Stromal cell of bone marrow (primary cell): ENCODE data around the gene ARRB1.
A peak's percentile ranks its signal among the peaks of the same experiment; 100 is the strongest.

Experiments
- DNase-seq: peaks from one replicate; pipeline ENCODE4 v3.0.0-alpha.2; 2012; ENCODE audit warnings: low read depth

Gene ARRB1

DNA sequence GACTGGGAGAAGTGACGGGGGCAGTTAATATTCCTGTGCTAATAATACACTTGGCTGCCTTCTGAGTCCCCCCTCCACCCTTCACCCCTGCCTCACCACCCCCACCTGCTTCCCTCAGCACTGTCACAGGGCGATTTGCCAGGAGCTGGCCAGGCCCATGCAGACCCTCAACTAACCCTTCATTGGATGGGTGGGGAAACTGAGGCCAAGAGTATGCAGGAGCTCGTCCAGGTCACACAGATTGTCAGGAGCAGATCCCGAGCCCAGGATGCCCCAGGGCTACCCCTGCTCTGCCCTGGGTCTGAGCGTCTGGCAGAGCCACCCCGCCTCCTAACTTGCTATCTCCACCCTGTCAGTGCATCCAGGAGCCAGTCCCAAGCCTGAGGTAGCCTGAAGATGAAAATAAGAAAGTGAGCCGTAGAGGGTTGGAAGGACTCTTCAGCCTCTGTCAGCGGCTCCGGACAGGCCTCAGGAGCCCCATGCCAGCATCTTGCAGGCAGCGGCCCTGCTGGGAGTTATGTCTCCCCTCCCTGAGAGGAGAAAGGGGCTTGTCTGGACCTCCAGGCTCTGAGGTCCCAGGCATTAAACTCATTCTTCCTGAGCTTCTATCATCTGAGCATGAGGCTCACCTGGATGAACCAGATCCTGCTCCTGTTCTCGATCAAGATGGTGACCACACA is 104.7 kb downstream of the ARRB1 start:
- no peak for DNase-seq

DNA sequence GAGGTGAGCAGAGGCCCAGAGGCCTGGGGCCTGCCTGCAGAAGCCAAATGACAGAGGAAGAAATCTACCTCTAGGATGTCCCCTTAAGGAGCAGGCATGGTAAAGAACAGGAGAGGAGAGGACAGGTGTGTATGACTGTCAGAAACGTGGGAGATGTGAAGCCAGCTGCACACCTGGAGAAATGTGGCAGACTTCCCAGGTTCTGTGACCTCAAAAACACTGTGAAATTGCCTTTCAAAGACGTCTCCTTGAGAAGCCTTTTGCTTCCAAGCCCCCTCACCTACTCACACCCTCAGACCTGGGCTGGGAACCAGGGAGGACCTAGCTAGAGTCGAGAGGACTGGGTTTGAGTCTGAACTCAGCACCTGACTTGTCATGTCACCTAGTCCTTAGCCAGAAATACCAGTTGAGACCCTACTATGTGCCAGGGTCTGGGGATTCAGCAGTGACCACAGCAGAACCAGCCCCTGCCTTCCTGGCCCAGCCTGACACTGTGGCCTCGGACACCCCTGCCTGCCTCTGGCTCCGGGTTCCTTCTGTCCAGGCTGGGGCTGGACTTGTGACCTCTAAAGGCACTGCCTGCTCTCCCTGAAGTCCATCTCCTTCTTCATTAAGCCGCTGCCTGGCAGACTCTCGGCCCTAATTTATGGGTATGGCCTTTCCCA is 105.3 kb downstream of the ARRB1 start:
- no peak for DNase-seq

DNA sequence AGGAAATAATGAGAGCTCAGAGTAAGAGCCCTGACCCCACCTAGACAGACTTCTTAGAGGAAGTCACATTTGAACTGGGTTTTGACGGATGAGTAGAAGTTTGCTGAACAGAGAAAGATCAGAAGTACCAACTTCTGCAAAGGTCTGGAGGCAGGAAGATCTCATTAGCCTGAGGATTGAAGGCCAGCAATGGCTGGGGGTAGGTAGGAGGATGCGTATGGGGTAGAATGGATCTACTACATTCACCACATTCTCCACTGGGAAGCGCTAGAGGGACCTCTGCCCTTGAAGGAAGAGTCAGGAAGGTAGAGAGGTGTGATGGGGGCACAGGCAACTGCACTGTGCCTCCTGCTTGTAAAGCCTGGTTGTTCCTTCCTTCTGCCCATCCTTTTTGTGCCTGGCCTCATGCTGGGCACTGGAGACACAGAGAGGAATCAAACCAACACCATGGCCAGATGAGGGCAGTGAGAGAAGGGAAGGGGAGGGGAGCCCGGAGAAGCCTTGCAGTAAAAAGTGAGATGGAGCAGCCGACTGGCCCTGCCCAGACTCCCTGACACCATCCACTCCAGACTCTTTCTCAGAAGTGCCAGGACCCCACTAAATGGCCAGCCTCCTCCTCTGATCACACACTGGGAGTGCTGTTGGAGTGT is 106.0 kb downstream of the ARRB1 start:
- DNase-seq = no peak

DNA sequence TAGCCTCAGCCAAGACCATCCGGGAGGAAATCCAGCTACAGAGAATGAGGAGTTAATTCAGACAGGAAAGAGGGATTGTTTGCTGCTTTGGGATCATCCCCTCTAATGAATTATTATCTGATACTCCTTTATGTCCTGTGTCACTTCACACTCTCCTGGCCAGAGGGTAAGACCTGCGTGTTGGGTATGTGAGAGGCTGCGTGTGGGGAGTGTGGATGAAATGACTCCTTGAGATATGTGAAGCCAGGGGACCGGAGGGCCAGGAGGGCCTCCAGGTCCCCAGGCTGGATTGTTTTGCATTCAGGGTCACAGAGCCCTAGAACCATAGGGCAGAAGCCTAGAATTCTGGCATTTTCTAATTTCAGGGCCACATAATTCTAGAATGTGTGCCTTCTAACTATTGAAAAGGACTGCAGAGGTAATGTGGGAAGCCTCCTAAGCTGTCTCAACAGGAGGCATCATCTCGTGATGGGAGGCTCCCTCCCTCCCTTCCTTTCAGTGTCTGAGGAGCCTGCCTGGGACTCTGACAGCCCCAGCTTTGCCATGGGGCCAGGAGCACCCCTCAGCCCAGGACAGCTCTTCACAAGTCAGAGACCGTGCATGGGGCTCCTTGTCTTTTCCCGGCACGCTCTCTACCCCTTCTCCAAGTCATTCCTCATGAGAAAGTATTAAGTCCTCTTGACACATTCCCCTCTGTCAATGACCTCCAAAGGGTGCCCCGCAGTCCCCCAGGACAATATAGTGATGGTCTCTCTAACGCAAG is 107.2 kb downstream of the ARRB1 start:
- no peak for DNase-seq

DNA sequence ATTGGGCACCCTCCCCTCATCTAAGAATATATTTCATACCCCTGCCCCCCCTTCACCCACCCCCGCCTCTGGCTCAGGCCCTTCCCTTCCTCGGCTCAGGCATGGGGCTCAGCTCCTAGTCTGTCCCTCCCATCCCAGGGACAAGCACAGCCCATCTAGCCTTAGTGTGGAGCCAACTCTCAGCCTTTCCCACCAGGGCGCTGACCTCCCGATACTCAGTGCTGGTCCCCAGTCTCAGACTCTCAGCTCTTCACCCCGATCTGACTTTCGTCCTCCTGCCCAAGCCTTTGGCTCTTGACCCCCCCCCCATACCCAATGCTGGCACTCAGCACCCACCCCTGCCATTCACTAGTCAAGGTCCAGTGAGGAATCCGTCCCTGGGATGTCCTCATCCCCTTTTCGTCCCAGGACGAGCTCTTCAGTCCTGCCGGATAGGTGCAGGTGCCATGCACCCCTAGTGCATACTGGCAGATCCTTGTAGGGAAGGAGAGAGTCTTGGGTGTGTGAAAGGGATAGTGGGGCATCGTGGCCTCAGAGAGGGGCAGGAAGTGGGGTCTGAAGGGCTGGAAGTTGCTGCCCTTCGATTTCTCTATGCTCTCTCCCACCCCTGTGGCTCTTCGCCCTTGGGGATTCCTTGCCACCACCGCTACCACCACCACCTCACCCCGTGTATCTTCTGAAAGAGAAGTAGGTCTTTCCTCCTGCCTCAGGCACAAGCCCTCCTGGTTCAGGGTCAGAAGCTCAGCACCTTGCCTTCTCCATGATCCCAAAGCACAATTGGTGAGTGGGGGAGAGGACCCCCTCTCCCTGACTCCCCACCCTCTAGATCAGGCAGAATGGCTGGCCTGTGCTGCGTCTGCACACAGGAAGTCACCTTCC is 108.5 kb downstream of the ARRB1 start:
- DNase-seq = no peak

DNA sequence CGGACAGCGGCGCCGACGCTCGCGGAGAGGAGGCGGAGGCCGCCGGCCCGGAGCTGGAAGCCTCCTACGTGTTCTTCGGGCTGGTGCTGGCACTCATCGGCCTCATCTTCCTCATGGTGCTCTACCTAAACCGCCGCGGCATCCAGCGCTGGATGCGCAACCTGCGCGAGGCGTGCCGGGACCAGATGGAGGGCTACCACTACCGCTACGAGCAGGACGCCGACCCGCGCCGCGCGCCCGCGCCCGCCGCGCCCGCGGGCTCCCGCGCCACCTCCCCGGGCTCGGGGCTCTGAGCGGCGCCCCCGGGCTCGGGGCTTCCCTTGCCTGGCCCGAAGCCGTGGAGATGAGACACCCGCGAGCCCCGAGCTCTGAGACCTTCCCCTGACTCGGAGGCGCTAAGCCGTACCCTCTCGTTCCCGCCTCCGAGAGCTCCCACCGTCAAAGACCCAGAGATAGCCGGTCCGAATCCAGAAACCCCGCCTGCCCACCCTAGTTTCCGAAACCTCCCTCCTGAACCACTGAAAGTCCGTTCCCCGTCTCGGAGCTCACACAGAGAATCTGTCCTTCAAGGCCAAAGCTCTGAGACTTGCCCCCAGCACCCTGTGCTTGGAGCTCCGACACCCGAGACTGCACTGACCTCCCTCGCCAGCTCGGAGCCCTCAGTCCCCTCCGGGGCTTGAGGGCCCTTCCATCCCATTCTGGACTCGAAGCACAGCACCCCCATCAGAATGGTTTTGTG is 109.4 kb downstream of the ARRB1 start:
- DNase-seq = no peak

DNA sequence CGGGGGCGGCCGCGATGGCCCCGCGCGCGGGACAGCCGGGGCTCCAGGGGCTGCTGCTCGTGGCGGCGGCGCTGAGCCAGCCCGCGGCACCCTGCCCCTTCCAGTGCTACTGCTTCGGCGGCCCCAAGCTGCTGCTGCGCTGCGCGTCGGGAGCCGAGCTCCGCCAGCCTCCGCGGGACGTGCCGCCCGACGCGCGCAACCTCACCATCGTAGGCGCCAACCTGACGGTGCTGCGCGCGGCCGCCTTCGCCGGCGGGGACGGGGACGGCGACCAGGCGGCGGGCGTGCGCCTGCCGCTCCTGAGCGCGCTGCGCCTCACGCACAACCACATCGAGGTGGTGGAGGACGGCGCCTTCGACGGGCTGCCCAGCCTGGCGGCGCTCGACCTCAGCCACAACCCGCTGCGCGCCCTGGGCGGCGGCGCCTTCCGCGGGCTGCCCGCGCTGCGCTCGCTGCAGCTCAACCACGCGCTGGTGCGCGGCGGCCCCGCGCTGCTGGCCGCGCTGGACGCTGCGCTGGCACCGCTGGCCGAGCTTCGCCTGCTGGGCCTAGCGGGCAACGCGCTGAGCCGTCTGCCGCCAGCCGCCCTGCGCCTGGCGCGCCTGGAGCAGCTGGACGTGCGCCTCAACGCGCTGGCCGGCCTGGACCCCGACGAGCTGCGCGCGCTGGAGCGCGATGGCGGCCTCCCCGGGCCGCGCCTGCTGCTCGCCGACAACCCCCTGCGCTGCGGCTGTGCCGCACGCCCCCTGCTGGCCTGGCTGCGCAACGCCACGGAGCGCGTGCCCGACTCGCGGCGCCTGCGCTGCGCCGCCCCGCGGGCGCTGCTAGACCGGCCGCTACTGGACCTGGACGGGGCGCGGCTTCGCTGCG is 110.2 kb downstream of the ARRB1 start:
- DNase-seq = peak; percentile 64

DNA sequence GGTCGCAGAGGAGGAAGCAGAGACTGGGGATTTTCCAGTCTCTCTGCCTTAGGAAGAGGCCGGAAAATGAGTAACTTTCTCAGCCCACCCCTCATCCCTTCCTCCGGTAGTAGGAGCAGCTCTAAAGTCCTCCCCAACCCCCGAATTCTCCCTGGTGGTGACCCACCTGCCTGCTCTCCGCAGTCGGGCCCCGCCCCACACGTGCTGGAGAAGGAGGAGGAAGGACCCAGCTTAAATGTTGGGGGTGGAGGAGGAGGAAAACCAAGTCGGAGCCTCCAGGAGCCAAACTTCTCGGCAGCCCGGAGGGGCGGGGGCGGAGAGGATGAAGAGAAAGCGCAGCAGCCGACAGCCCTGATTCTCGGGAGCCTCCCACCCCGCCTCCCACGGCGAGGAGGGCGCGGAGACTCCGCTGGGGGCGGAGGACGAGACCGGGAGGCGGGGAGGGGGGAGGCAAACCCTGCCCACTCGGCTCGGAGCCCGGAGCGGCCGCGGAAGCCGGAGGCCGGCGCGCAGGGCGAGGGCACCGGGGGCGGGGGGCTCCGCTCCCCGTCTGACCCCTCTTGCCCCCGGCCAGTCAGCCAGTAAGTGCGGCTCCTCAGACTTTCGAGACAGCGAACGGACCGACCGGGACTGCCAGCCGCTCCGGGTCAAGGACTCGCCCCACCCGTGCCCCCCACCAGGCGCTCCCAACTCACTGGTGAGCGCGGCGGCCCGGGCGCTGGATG is 111.0 kb downstream of the ARRB1 start, which contains the start of gene TPBGL:
Gene TPBGL, plus strand, starts transcription at position 464 of the 725 bp plus-strand sequence. CDS start 276 bp downstream, outside the sequence.
- no peak for DNase-seq

DNA sequence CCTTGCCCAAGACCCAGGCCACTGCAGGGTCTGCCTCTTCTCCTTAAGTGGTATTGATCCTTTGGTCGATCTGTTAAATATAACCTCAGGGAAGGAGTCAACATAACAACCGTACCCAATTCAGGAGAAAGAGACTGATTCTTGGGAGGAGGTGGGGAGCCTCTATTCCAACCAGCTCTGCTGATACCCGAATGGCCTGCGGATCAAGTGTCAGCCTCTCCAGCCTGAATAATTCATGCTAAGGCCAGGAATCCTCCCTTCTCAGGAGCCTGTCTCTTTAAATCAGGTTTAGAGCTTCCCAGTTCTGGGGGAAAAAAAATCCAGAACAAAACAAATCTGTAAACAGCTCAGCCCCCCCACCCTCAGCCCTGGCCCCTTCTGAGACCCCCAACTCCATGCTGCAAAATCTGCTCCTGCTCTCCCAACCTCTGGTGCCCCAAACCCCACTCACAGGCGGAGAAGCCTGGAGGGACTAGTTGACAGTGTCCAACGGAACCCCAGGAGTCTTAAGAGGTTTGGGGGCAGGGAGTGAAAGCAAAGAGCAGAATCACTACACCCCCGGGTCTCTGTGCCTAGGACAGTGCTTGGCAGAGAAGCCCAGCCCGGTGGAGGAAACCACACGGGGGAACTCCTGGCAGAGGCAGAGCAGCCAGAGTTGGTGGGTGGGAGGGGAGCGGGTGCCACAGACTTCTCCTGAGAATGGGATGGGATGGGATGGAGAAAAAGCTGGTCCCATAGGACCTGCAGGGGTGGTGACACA is 111.8 kb downstream of the ARRB1 start:
- DNase-seq = no peak

DNA sequence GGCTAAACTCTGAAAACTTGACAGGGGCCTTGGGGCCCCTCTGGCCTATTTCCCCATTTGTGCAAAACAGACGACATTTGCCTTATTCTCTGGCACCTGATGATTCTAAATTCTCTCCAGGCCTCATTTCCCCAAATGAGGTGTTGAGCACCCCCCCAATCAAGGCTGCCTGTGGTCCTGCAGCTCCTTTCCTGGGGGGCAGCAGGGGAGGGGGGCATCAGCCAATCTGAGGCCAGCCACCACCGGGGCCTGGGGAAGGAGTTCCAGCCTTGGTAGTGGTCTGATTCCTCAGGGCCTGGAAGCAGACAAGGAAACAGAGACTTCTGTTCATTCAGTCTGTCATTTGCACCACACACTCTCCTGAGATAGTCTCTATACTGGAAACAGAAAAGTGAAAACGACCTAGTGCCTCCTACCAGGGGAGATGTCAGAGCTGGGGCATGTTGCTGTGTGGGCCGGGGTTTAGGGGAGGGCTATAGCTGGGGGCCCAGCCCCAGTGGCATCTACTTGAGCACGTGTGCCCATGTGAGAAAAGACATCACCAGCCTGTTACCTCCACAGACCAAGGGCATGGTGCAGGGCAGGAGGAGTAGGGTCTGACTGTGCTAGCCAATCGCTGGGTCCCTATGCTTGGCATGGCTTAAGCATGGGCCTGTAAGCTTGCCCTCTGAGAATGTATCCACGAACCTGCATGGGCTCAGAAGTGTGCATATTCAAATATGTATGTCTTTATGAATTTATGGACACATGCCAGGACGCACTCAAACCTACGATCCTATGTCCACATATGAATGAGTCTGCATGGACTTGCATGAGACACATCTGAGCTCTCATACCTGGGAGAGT is 112.6 kb downstream of the ARRB1 start:
- no peak for DNase-seq

DNA sequence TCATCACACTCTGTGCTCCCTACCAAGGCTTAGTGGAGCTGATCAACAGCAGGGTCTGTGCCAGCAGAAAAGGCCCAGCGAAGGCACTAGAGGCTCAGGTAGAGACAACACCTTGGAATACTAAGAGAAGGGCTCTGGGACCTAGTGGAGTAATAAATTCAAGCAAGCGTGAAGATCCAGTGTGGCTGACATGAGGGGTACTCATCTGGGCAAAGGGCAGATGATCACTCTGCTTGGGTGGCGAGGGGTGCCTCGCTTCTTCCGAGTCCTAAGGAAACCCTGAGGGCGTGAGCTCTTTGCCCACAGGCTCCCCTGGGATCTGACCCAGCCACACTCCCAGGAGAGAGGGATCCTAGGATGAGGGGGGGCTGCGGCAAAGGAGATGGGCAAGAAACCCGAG is 114.4 kb downstream of the ARRB1 start:
- DNase-seq = no peak

DNA sequence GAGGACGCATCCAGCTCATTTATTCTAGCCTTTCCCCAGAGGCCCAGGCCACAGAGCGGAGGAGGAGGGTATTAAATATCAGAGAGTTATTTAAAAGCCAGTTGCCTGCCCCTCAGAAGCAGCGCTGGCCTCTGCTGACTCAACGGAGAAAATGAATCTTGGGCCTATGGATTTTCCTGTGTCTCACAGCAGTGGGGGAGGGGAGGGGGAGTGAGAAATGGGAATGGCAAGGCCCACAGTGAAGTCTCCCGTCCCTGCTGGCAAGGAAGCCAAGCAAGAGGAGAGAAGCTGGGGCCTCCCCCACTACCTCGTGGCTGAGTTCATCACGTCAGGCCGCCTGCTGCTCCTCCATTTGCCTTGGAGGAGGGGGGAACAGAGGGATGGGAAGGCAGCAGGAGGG is 115.4 kb downstream of the ARRB1 start:
- DNase-seq = no peak

DNA sequence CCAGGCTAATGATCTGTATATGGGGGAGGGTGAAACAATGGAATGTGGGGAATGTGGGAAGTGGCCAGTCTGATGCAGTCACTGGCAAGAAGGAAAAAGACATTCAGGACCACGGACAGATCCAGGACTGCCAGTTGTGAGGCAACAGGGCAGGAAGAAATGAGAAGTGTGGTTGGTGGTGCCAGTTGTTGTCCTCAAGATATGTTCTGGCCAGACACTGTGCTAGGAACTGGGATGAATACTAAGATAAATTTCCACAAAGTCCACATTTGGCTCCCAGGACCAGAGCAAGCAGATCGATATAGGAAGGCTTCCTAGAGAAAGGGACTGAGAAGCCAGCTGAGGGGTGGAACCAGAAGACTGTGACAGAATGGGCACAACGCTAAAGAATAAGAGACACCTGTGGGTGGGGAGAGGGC is 117.7 kb downstream of the ARRB1 start:
- DNase-seq = peak; percentile 38

DNA sequence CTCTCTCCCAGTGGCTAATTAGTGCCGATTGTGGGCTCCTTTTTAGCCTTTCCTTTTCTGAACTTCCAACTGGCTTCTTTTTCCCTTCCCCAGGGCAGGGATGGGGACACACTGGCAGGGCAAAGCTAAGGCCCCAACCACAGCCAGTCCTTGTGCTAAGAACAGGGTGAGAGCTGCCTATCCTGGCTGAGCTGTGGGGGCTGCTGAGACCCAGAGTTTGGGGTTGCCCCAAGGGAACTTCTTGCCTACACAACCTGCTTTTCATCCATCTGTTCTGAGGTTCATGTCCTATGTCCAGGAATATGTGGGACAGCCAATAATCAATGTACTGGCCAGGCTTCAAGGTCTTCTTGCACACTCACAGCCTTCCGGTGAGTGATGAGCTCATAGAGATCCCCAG is 120.8 kb downstream of the ARRB1 start:
- no peak for DNase-seq

DNA sequence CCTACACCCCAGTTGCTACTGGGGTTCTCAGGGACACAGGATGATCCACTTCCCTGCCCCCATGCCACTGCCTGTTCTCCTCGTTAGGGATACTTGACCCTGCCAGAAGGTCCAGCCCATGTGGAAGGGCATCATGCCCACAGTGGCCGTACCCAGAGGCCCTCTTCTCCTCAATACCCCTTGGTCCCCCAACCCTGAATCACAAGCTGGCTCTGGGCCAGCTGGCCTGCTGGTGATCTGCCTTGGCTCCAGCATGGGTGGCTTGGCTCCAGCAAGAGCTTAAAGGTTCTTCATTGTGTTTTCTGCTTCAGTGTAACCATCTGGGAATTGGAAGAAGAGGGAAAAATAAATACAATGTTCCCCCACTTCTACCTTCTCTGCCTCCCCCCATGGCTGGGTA is 122.0 kb downstream of the ARRB1 start:
- no peak for DNase-seq

DNA sequence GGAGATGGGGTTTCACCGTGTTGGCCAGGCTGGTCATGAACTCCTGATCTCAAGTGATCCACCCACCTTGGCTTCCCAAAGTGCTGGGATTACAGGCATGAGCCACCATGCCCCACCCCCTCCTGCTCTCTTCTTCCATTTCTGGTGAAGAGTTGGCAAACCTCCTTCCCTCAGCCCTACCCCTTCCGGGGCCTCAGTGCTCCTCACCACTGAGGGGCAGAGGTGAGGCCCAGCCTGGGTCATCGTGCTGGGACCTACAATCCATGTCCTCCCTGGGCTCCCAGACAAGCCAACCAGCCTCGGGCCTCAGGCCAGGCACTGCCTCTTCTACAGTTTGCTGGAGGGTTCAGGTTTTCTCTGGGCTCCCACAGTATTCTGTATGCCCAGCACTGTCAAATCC is 125.7 kb downstream of the ARRB1 start:
- no peak for DNase-seq

DNA sequence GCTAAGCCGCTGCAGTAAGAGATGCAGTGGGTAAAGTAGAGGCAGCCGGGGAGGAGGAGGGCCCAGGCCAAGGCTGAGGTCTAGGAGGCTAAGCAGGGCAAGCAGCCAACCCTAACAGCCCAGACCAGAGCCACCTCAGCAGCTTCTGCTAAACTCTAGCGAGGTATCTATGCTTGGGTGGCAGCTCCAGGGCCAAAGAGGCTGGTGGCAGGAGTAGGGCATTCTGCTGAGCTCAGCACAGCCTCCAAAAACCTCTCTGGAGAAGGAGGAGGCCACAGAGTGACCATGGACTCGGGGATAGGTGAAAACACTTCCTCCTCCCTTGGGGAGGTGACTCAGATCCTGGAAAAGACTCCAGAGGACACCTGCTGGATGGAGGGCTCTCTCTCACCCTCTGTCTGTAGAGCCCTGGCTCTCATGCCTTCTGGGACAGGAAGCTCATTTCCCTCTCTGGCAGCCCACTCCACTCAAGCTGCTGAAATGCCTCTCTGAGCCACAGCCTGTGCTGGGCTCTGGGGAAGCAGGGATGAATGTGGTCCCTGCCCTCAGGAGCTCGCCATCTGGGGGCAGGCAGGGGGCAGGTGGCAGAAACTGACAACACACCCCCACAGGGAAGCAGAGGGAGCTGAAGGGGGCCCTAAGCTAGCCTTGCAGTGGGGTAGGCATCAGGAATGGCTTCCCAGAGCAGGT is 127.4 kb downstream of the ARRB1 start:
- DNase-seq = no peak
